Raji (cell line): ENCODE measurements around the gene ATP2A2.

Experiments used
- POLR2A ChIP-seq: IDR thresholded peaks from 2 replicates; pipeline ENCODE4 v1.6.1; 2011; ENCODE audit warnings: low read depth, low read length, control low read depth; ENCODE audit not compliant: insufficient read depth

The ATP2A2 gene

DNA sequence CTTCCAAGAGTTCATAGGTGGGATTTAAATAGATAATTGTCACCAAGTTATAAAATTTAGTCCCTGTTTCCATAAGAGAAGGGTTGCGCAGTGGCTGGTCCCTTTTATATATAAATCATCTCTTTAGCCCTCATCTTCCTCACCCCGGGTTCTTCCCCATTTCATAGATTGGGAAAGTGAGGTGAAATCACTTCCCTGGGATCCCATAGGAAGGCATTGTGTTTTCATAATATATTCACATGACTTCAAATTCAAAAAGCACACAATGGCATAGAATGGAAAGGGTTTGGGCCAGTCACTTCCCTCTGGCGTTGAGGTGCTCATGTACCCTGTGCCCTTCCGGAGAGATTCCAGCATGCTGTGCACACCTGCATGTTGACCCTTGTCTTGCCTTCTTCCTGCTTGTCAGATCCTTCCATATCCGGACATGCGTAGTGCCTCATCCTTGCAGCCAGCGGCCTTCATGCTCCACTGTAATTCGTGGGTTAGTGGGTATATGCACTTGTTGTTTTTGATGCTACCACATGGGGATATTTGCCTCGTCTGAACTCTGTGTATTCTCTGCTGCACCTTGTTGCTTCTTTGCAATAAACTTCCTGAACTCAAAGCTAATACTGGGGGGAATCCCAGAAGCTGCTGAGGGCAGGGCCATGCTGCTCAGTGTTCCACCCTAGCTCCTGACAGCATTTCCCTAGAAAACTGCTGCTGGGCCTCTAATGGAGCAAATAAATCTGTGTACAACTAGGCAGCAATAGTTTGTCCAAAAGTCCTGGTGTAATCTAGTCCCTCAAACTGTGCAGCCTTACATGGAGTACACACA, 62.9 kb downstream of the ATP2A2 start:
- no peak for TF ChIP-seq POLR2A

DNA sequence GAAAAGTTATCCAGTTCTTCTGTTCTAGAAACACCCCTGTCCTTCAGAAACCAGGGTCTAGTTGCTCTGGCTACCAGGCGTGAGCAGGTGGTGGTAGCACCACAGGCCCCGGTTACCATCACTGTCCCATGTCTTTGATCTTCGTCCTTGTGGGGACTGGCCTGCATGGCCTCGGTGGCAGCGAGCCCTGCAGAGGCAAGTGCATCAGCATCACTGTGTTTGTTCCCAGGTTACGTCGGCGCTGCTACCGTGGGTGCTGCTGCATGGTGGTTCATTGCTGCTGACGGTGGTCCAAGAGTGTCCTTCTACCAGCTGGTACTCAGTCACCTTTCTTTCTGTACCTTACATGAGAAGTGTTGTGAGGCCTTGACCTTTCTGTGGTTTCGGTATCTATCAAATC, 63.6 kb downstream of the ATP2A2 start:
- no peak for TF ChIP-seq POLR2A

- no peak for TF ChIP-seq POLR2A
Measured at GRCh38 chr12:110345176-110345661, 64.2 kb downstream of the ATP2A2 start.

- no peak for TF ChIP-seq POLR2A
Measured at GRCh38 chr12:110345963-110346362, 64.9 kb downstream of the ATP2A2 start.

- no peak for TF ChIP-seq POLR2A
Measured at GRCh38 chr12:110347767-110348166, 66.7 kb downstream of the ATP2A2 start.

DNA sequence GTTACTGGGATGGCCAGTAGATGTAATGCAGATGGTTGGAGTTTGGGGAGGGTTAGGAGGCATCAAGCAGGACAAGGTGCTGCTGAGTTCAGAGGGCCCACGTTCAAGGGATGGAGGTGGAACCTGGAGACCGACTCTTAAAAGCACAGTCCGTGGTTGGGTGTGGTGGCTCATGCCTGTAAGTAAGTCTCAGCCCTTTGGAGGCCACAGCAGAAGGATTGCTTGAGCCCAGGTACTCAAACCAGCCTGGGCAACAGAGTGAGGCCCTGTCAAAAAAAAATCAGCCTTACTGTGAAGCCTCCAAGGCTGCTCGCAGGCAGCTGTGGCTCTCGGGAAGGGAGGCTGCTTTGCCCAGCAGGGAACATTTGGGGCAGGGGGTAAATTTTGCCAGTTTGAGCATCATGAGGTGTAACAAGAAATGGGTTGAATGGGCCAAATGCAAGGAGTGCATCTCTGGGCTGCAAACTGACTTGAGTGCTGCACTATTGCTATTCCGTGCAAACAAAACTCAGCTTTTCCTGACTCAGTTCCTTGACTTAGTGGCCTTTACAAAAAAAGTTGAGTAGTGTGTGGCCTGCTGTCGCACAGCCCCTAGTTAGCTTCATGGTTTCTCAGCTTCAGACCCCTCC, 67.5 kb downstream of the ATP2A2 start:
- no peak for TF ChIP-seq POLR2A

DNA sequence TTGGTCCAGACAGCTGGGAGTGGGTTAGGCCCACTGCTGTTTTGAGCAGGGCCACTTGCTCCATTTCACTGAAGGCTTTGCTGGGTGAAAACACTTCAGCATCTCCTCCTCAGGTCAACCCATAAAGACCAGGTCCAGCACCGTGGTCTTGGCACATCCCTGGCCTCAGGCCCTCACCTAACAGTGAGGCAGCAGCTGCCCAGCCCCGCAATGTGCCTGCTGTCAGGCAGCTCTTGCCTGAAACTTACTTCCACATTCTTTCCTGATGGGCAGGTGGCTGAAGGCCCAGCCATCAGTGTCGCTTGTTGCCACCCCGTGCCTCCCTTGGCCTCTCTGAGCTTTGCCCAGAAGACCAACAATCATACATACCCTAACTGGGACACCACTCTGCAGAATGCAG, 68.0 kb downstream of the ATP2A2 start:
- TF ChIP-seq POLR2A, result no peak

DNA sequence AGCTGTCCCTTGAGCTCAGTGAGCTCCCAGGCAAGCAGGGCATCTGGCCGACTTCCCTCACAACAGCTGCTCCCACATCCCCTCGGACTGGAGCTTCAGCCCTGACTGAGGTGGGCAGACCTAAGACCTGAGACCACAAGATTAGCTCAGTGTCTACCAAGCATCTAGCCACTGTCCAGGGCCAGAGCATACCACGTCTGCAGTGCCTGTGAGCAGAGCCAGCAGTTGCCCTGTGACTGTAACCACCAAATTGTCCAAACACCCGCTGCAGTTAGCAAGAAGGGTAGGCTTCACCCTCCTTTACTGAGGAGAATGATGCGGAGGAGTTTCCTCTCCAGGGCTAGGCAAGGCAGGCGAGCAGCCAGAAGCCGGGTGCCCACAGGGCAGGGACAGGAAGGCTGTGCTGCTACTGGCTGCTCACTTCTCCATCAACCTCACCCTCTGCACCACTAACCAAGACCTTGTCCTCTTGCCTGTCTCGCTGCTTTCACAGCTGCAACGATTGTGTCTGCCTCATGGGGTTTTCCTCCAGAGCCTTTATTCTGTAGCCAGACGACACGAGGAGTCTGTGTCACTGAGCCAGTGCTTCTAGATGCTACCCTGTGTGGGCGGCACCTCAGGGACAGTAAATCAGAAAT, 68.6 kb downstream of the ATP2A2 start:
- no peak for TF ChIP-seq POLR2A

- no peak for TF ChIP-seq POLR2A
Measured at GRCh38 chr12:110351119-110351518, 70.1 kb downstream of the ATP2A2 start.

GRCh38 chr12:110352401-110352800, 71.4 kb downstream of the ATP2A2 start:
- no peak for TF ChIP-seq POLR2A

- no peak for TF ChIP-seq POLR2A
Measured at GRCh38 chr12:110353211-110353965, 72.3 kb downstream of the ATP2A2 start.

DNA sequence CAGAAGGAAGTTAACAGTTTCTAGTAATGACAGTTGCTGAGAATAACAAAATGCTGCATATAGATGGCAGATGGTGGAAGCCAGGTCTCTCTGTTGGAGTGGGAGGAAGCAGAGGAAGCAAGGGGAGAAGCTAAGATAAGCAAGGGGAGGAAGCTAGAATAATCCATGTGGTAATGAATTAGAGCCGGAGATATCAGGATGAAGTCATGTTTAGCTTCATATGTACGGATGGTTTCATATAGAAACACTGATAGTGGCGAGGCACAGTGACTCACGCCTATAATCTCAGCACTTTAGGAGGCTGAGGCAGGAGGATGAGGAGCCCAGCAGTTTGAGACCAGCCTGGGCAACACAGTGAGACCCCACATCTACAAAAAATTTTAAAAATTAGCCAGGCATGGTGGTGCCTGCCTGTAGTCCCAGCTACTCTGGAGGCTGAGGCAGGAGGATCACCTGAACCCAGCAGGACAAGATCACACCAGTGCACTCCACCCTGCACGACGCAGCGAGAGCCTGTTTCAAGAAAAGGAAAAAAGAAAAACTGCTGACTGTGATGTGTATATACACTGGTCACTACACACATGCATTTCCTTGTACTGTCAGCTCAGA, 73.2 kb downstream of the ATP2A2 start:
- no peak for TF ChIP-seq POLR2A

DNA sequence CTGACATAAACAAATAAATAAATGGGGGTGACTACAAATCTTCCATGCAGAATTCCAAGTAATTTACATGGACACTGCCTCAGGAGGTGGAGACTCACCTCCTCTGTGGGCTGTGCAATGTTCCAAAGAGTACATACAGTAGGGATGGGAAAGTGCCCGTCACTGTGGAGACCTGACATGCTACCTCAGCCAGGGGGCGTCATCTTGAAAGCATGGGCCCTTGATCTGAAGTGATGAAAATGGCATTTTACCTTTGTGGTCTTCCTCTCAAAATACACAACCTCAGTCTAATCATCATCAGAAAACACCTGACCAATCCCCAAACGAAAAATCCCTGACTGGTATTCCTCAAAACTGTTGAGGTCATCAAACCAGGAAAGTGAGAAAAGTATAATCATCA, 74.0 kb downstream of the ATP2A2 start:
- TF ChIP-seq POLR2A, result no peak

GRCh38 chr12:110361216-110361615, 80.2 kb downstream of the ATP2A2 start:
- no peak for TF ChIP-seq POLR2A
